ENCODE results near the gene KRT36. TPM values are rescaled to one million over a fixed set of nuclear protein-coding genes. Genes with fewer than 3 reads are reported as not detected.

KRT36 gene
- total RNA-seq, 1 donor from 2014 or later = not detected

GRCh38 chr17:41532947-41533570 is 43.3 kb upstream of the KRT36 start:
- H3K27ac ChIP-seq = no peak overlapping the region
- no peaks in the 10 kb centered on the region for H3K27me3 ChIP-seq
- intact Hi-C loops (cut with DNase I) = no loop called here
- no peak for DNase-seq (ENCODE audit: extremely low spot score in 2 of 2)
- H3K4me3 ChIP-seq = no peak overlapping the region
- H3K9me3 ChIP-seq = no peaks in the 10 kb centered on the region
- peaks cover 44% of the 10 kb centered on the region for H3K4me1 ChIP-seq
- TF ChIP-seq CTCF (IDR thresholded peaks at IDR 0.05) (no peak), POLR2AphosphoS5 (IDR thresholded peaks at IDR 0.05; ENCODE audit: insufficient read depth in 1 of 2, low read depth in 1 of 2) (no peak), POLR2A (IDR thresholded peaks at IDR 0.05) (no peak)
- no peaks in the 10 kb centered on the region for H3K36me3 ChIP-seq

GRCh38 chr17:41531993-41532392 is 42.3 kb upstream of the KRT36 start:
- H3K36me3 ChIP-seq = no peaks in the 10 kb centered on the region
- no peaks in the 10 kb centered on the region for H3K27me3 ChIP-seq
- peaks cover 43% of the 10 kb centered on the region for H3K4me1 ChIP-seq
- no peaks in the 10 kb centered on the region for H3K9me3 ChIP-seq
- intact Hi-C loops (cut with DNase I) = no loop called here
- no peak overlapping the region for H3K27ac ChIP-seq
- H3K4me3 ChIP-seq = no peak overlapping the region
- no peak for DNase-seq (ENCODE audit: extremely low spot score in 2 of 2)
- TF ChIP-seq POLR2AphosphoS5 (IDR thresholded peaks at IDR 0.05; ENCODE audit: insufficient read depth in 1 of 2, low read depth in 1 of 2) (no peak), CTCF (IDR thresholded peaks at IDR 0.05) (no peak), POLR2A (IDR thresholded peaks at IDR 0.05) (no peak)

- Histone ChIP-seq H3K9me3 (no peaks in the 10 kb centered on the region), H3K27me3 (no peaks in the 10 kb centered on the region), H3K4me3 (no peak overlapping the region), H3K27ac (peak overlapping the region; percentile 87), H3K4me1 (peaks cover 34% of the 10 kb centered on the region), H3K36me3 (peaks cover 0 to 1% of the 10 kb centered on the region in 2 donors)
- TF ChIP-seq CTCF (IDR thresholded peaks at IDR 0.05) (no peak), POLR2A (IDR thresholded peaks at IDR 0.05) (no peak), POLR2AphosphoS5 (IDR thresholded peaks at IDR 0.05; ENCODE audit: insufficient read depth in 1 of 2, low read depth in 1 of 2) (no peak)
- intact Hi-C loops (cut with DNase I) = no loop called here
- DNase-seq (ENCODE audit: extremely low spot score in 2 of 2) = no peak
Observed at GRCh38 chr17:41530062-41531048, 40.6 kb upstream of the KRT36 start.

- H3K4me3 ChIP-seq = no peak overlapping the region
- no peaks in the 10 kb centered on the region for H3K27me3 ChIP-seq
- H3K27ac ChIP-seq = peak overlapping the region; percentile 87
- DNase-seq (ENCODE audit: extremely low spot score in 2 of 2) = no peak
- peaks cover 0 to 5% of the 10 kb centered on the region in 2 donors for H3K36me3 ChIP-seq
- no peaks in the 10 kb centered on the region for H3K9me3 ChIP-seq
- intact Hi-C loops (cut with DNase I) = no loop called here
- peaks cover 41% of the 10 kb centered on the region for H3K4me1 ChIP-seq
- TF ChIP-seq POLR2A (IDR thresholded peaks at IDR 0.05) (no peak), CTCF (IDR thresholded peaks at IDR 0.05) (no peak), POLR2AphosphoS5 (IDR thresholded peaks at IDR 0.05; ENCODE audit: insufficient read depth in 1 of 2, low read depth in 1 of 2) (no peak)
Observed at GRCh38 chr17:41529491-41529915, 39.8 kb upstream of the KRT36 start.
